Neural cell (in vitro differentiated cells): ENCODE results near the gene AIFM2. TPM values are rescaled to one million over a fixed set of nuclear protein-coding genes. Genes with fewer than 3 reads are reported as not detected.

Experiments
- H2AFZ ChIP-seq: fragments of 200-600, 300-800 bp; sonication (generic), shearing (Covaris generic); 2 replicates; pipeline ENCODE4 v1.6.0; 2014; ENCODE audit warnings: low read depth, mild to moderate bottlenecking, antibody characterized with exemption, low read length, moderate library complexity
- H3F3A ChIP-seq: fragments of 200-600 bp; shearing (Covaris generic); 2 replicates; pipeline ENCODE4 v1.6.1; 2016; ENCODE audit warnings: mild to moderate bottlenecking, moderate library complexity, mixed read lengths, antibody characterized with exemption, low read length; ENCODE audit not compliant: insufficient read depth, poor library complexity, severe bottlenecking
- H3K27ac ChIP-seq: fragments of 200-600, 300-800 bp; sonication (generic), shearing (Covaris generic); 2 replicates; pipeline ENCODE4 v1.5.1; 2014; ENCODE audit warnings: mild to moderate bottlenecking, low read length, moderate library complexity
- H3K27me3 ChIP-seq: fragments of 300-800, 200-600 bp; sonication (generic), shearing (Covaris generic); 2 replicates; pipeline ENCODE4 v1.6.0; 2014; ENCODE audit warnings: mild to moderate bottlenecking, low read depth, low read length, moderate library complexity; ENCODE audit not compliant: insufficient read depth
- H3K36me3 ChIP-seq: fragments of 300-800, 200-600 bp; sonication (generic), shearing (Covaris generic); 2 replicates; pipeline ENCODE4 v1.5.1; 2014; ENCODE audit warnings: mild to moderate bottlenecking, antibody characterized with exemption, low read length, moderate library complexity; ENCODE audit not compliant: insufficient read depth
- H3K4me2 ChIP-seq: fragments of 300-800, 200-600 bp; sonication (generic), shearing (Covaris generic); 2 replicates; pipeline ENCODE4 v1.6.0; 2014; ENCODE audit warnings: mild to moderate bottlenecking, low read length
- H3K4me3 ChIP-seq: fragments of 300-800, 200-600 bp; sonication (generic), shearing (Covaris generic); 2 replicates; pipeline ENCODE4 v1.5.1; 2014; ENCODE audit warnings: mild to moderate bottlenecking, low read length, moderate library complexity
- H3K79me2 ChIP-seq: fragments of 200-600 bp; shearing (Covaris generic); replicated peaks from 2 replicates; pipeline ENCODE4 v1.6.0; 2014; ENCODE audit warnings: mild to moderate bottlenecking, low read length, moderate library complexity; ENCODE audit not compliant: insufficient read depth
- H3K9ac ChIP-seq: fragments of 300-800, 200-600 bp; sonication (generic), shearing (Covaris generic); 2 replicates; pipeline ENCODE4 v1.6.1; 2016; ENCODE audit warnings: mild to moderate bottlenecking, low read length, mixed read lengths
- H3K9me2 ChIP-seq: fragments of 200-600 bp; shearing (Covaris generic); 2 replicates; pipeline ENCODE4 v1.6.1; 2016; ENCODE audit warnings: mild to moderate bottlenecking, low read length, mixed read lengths; ENCODE audit not compliant: insufficient read depth
- H3K9me3 ChIP-seq: fragments of 200-600, 300-800 bp; sonication (generic), shearing (Covaris generic); 2 replicates; pipeline ENCODE4 v1.6.1; 2016; ENCODE audit warnings: mild to moderate bottlenecking, mixed run types, low read length, moderate library complexity, mixed read lengths
- H4K20me1 ChIP-seq: fragments of 200-600 bp; shearing (Covaris generic); 2 replicates; pipeline ENCODE4 v1.6.1; 2016; ENCODE audit warnings: mild to moderate bottlenecking, mixed run types; ENCODE audit not compliant: insufficient read depth
- CTCF ChIP-seq: fragments of 450-650 bp; IDR thresholded peaks from 2 replicates; pipeline ENCODE4 v1.5.1; 2014; ENCODE audit warnings: antibody characterized with exemption, mild to moderate bottlenecking, moderate library complexity; ENCODE audit not compliant: poor library complexity, severe bottlenecking
- EP300 ChIP-seq: fragments of 450-650 bp; conservative IDR thresholded peaks from 2 replicates; pipeline ENCODE4 v1.6.1; 2014; ENCODE audit warnings: antibody characterized with exemption, mild to moderate bottlenecking, moderate library complexity; ENCODE audit not compliant: poor library complexity, severe bottlenecking
- EZH2 ChIP-seq: fragments of 200-600, 300-800 bp; shearing (Covaris generic), sonication (generic); IDR thresholded peaks from 2 replicates; pipeline ENCODE4 v1.6.1; 2014; ENCODE audit warnings: antibody characterized with exemption, low read length, borderline replicate concordance, mild to moderate bottlenecking; ENCODE audit not compliant: insufficient read depth, poor library complexity, severe bottlenecking
- MXI1 ChIP-seq: fragments of 450-650 bp; conservative IDR thresholded peaks from 2 replicates; pipeline ENCODE4 v1.6.1; 2014; ENCODE audit warnings: antibody characterized with exemption, mild to moderate bottlenecking; ENCODE audit not compliant: poor library complexity, severe bottlenecking
- POLR2AphosphoS5 ChIP-seq: IDR thresholded peaks from 2 replicates; pipeline ENCODE4 v1.6.1; 2012
- RAD21 ChIP-seq: fragments of 450-650 bp; conservative IDR thresholded peaks from 2 replicates; pipeline ENCODE4 v1.6.1; 2014; ENCODE audit warnings: antibody characterized with exemption, mild to moderate bottlenecking, moderate library complexity
- REST ChIP-seq: IDR thresholded peaks from 2 replicates; pipeline ENCODE4 v1.6.1; 2012; ENCODE audit warnings: borderline replicate concordance
- SMC3 ChIP-seq: fragments of 450-650 bp; conservative IDR thresholded peaks from 2 replicates; pipeline ENCODE4 v1.6.1; 2014; ENCODE audit warnings: antibody characterized with exemption, mild to moderate bottlenecking, moderate library complexity; ENCODE audit not compliant: poor library complexity
- TAF1 ChIP-seq: IDR thresholded peaks from 2 replicates; pipeline ENCODE4 v1.6.1; 2012; ENCODE audit warnings: low read depth
- polyA plus RNA-seq: library from polyadenylated mRNA; depleted of rRNA; stranded (reverse); fragments of >200 nt; gene quantifications from 2 replicates; pipeline ENCODE4 v1.2.3, GENCODE V29; 2014

The AIFM2 gene
- polyA plus RNA-seq, 1 donor from 2014 or later, result 0.78 TPM

- Histone ChIP-seq H3K9me2 (no peaks in the 10 kb centered on the region), H3K9me3 (no peaks in the 10 kb centered on the region), H3K4me2 (no peak overlapping the region), H2AFZ (no peak overlapping the region), H3K36me3 (no peaks in the 10 kb centered on the region), H3K4me3 (no peak overlapping the region), H3K9ac (no peak overlapping the region), H4K20me1 (no peaks in the 10 kb centered on the region), H3K27ac (no peak overlapping the region), H3K27me3 (peaks cover 26% of the 10 kb centered on the region), H3F3A (no peaks in the 10 kb centered on the region), H3K79me2 (no peaks in the 10 kb centered on the region)
- TF ChIP-seq POLR2AphosphoS5 (no peak), EP300 (no peak), REST (no peak), SMC3 (no peak), MXI1 (no peak), CTCF (no peak), RAD21 (no peak), EZH2 (no peak), TAF1 (no peak)
Measured at GRCh38 chr10:70135046-70135445, 2.4 kb upstream of the AIFM2 start.

- H3K4me2 ChIP-seq, result no peak overlapping the region
- no peak overlapping the region for H2AFZ ChIP-seq
- no peak overlapping the region for H3K27ac ChIP-seq
- H3K9me3 ChIP-seq, result no peaks in the 10 kb centered on the region
- no peak for TF ChIP-seq POLR2AphosphoS5
- TF ChIP-seq MXI1, result no peak
- TF ChIP-seq EZH2, result no peak
- no peak for TF ChIP-seq EP300
- TF ChIP-seq REST, result no peak
- no peaks in the 10 kb centered on the region for H3F3A ChIP-seq
- H3K27me3 ChIP-seq, result peaks cover 26% of the 10 kb centered on the region
- H3K79me2 ChIP-seq, result no peaks in the 10 kb centered on the region
- no peak overlapping the region for H3K4me3 ChIP-seq
- no peaks in the 10 kb centered on the region for H3K9me2 ChIP-seq
- no peaks in the 10 kb centered on the region for H4K20me1 ChIP-seq
- H3K36me3 ChIP-seq, result no peaks in the 10 kb centered on the region
- H3K9ac ChIP-seq, result no peak overlapping the region
Measured at GRCh38 chr10:70131560-70131937, 1.1 kb downstream of the AIFM2 start.
